H1 (cell line): ENCODE data around the gene NUP155. TPM values are rescaled to one million over a fixed set of nuclear protein-coding genes. Genes with fewer than 3 reads are reported as not detected.

ENCODE experiments used
- CTCF ChIA-PET: fragments of 300-600 bp; sonication (Branson Sonifier 250); formaldehyde crosslinking; loops from one replicate; lab custom pipeline; 2021; ENCODE audit not compliant: partially characterized antibody; lab: Charles Lee
- POLR2A ChIA-PET: fragments of 300-600 bp; sonication (Branson Sonifier 250); formaldehyde crosslinking; loops from one replicate; lab custom pipeline; 2021; ENCODE audit warnings: inconsistent platforms; ENCODE audit not compliant: partially characterized antibody; lab: Charles Lee
- DNase-seq, 2 experiments: peaks; one replicate each; pipeline versions ENCODE4 v3.0.0 to v3.0.0-alpha.2; 2010 to 2022; ENCODE audit warnings: low spot score in 2 of 2, low read depth in 1 of 2, mixed read lengths in 1 of 2
- FAIRE-seq: peaks from 2 replicates; lab custom pipeline; 2011; peaks lifted over from hg19 to GRCh38; lab: Jason Lieb, UNC
- H2AFZ ChIP-seq: 2 replicates; pipeline ENCODE4 v1.8.1; 2012; ENCODE audit warnings: low read length, inconsistent platforms
- H2AK5ac ChIP-seq: 2 replicates; pipeline ENCODE4 v1.6.1; 2013; ENCODE audit warnings: low read depth, low read length
- H2BK120ac ChIP-seq: replicated peaks from 2 replicates; pipeline ENCODE3; 2013; ENCODE audit warnings: low read depth, low read length, inconsistent platforms
- H2BK12ac ChIP-seq: 2 replicates; pipeline ENCODE4 v1.6.1; 2013; ENCODE audit warnings: low read depth, low read length
- H2BK15ac ChIP-seq: 2 replicates; pipeline ENCODE4 v1.6.1; 2013; ENCODE audit warnings: low read length
- H2BK20ac ChIP-seq: 2 replicates; pipeline ENCODE4 v1.6.1; 2013; ENCODE audit warnings: low read length
- H2BK5ac ChIP-seq: 2 replicates; pipeline ENCODE4 v1.6.1; 2013; ENCODE audit warnings: low read depth, low read length
- H3K14ac ChIP-seq: 2 replicates; pipeline ENCODE4 v1.6.1; 2013; ENCODE audit warnings: inconsistent platforms; ENCODE audit not compliant: insufficient read length
- H3K18ac ChIP-seq: 2 replicates; pipeline ENCODE4 v1.6.1; 2013; ENCODE audit warnings: low read length; ENCODE audit errors: extremely low read depth
- H3K23ac ChIP-seq: 2 replicates; pipeline ENCODE4 v1.6.1; 2013; ENCODE audit warnings: inconsistent platforms; ENCODE audit not compliant: insufficient read length
- H3K23me2 ChIP-seq: 2 replicates; pipeline ENCODE4 v1.6.1; 2013; ENCODE audit warnings: low read depth, low read length
- H3K27ac ChIP-seq: 2 replicates; pipeline ENCODE4 v1.6.1; 2011; ENCODE audit warnings: low read depth, low read length, inconsistent platforms
- H3K27me3 ChIP-seq, 4 experiments: replicated peaks in 1 of 4; 1 replicate in 1 of 4; 2 replicates in 3 of 4; pipeline versions ENCODE4 v1.6.1 to v1.8.1; 2011 to 2013; ENCODE audit warnings: low read length in 3 of 4, mild to moderate bottlenecking in 3 of 4, inconsistent platforms in 2 of 4, mixed read lengths in 2 of 4, moderate library complexity in 1 of 4; ENCODE audit not compliant: control insufficient read depth in 3 of 4, insufficient read depth in 3 of 4; ENCODE audit errors: extremely low read depth in 1 of 4
- H3K36me3 ChIP-seq, 4 experiments: 2 replicates each; pipeline versions ENCODE4 v1.6.1 to v1.8.1; 2011 to 2013; ENCODE audit warnings: mild to moderate bottlenecking in 4 of 4, low read length in 3 of 4, moderate library complexity in 2 of 4, control low read depth in 1 of 4, inconsistent platforms in 1 of 4; ENCODE audit not compliant: insufficient read depth in 4 of 4, control insufficient read depth in 2 of 4
- H3K4ac ChIP-seq: replicated peaks from 2 replicates; pipeline ENCODE3; 2013; ENCODE audit warnings: low read length, low read depth, mixed read lengths, inconsistent platforms; ENCODE audit not compliant: insufficient read length
- H3K4me1 ChIP-seq, 4 experiments: replicated peaks in 1 of 4; 1 replicate in 1 of 4; 2 replicates in 3 of 4; pipeline versions ENCODE4 v1.6.1 to v1.8.1; 2011 to 2013; ENCODE audit warnings: low read length in 3 of 4, inconsistent platforms in 2 of 4, mixed read lengths in 1 of 4; ENCODE audit not compliant: insufficient read depth in 4 of 4, control insufficient read depth in 3 of 4
- H3K4me2 ChIP-seq, 2 experiments: 2 replicates each; pipeline versions ENCODE4 v1.6.1 to v1.8.1; 2011 to 2013; ENCODE audit warnings: low read depth in 2 of 2, low read length in 2 of 2, control low read depth in 1 of 2, inconsistent platforms in 1 of 2, mild to moderate bottlenecking in 1 of 2; ENCODE audit not compliant: insufficient read depth in 1 of 2
- H3K4me3 ChIP-seq, 4 experiments: fragments of 200-600, 300-600 bp in 1 of 4; sonication (generic), shearing (Covaris generic), sonication (Bioruptor Twin) in 1 of 4; 2 replicates each; pipeline versions ENCODE4 v1.5.1 to v1.8.1; 2011 to 2016; ENCODE audit warnings: low read length in 4 of 4, low read depth in 3 of 4, control low read depth in 2 of 4, inconsistent platforms in 2 of 4, mild to moderate bottlenecking in 2 of 4, mixed read lengths in 1 of 4, moderate library complexity in 1 of 4; ENCODE audit not compliant: insufficient read depth in 2 of 4; ENCODE audit errors: extremely low read depth in 1 of 4
- H3K56ac ChIP-seq: replicated peaks from 2 replicates; pipeline ENCODE3; 2013; ENCODE audit warnings: low read depth, mild to moderate bottlenecking, mixed read lengths, low read length, inconsistent platforms; ENCODE audit not compliant: insufficient read length
- H3K79me1 ChIP-seq: 2 replicates; pipeline ENCODE4 v1.6.1; 2013; ENCODE audit warnings: low read depth, low read length, control low read depth
- H3K79me2 ChIP-seq, 2 experiments: 2 replicates each; pipeline versions ENCODE4 v1.6.1 to v1.8.1; 2012 to 2013; ENCODE audit warnings: low read length in 2 of 2, mild to moderate bottlenecking in 2 of 2, inconsistent platforms in 1 of 2; ENCODE audit not compliant: insufficient read depth in 2 of 2, control insufficient read depth in 1 of 2
- H3K9ac ChIP-seq, 4 experiments: replicated peaks in 1 of 4; 1 replicate in 1 of 4; 2 replicates in 3 of 4; pipeline versions ENCODE4 v1.6.1 to v1.8.1; 2011 to 2013; ENCODE audit warnings: low read depth in 3 of 4, low read length in 3 of 4, control low read depth in 2 of 4, mild to moderate bottlenecking in 2 of 4, moderate library complexity in 2 of 4, inconsistent platforms in 1 of 4; ENCODE audit errors: extremely low read depth in 1 of 4
- H3K9me3 ChIP-seq, 2 experiments: 2 replicates each; pipeline versions ENCODE4 v1.6.1 to v1.8.1; 2012 to 2013; ENCODE audit warnings: mild to moderate bottlenecking in 2 of 2, moderate library complexity in 2 of 2, control low read depth in 1 of 2, inconsistent platforms in 1 of 2, low read depth in 1 of 2, low read length in 1 of 2, mixed read lengths in 1 of 2; ENCODE audit not compliant: insufficient read depth in 2 of 2
- H4K20me1 ChIP-seq, 2 experiments: replicated peaks in 1 of 2; 2 replicates each; pipeline versions ENCODE3 to v1.8.1; 2011 to 2013; ENCODE audit warnings: inconsistent platforms in 2 of 2, low read length in 2 of 2, mild to moderate bottlenecking in 1 of 2; ENCODE audit not compliant: insufficient read depth in 2 of 2, control insufficient read depth in 1 of 2
- H4K5ac ChIP-seq: 2 replicates; pipeline ENCODE4 v1.6.1; 2013; ENCODE audit warnings: low read length, low read depth, mixed read lengths, inconsistent platforms; ENCODE audit not compliant: insufficient read length
- H4K8ac ChIP-seq: 2 replicates; pipeline ENCODE4 v1.8.0; 2013; ENCODE audit warnings: mild to moderate bottlenecking, moderate library complexity, low read length, inconsistent platforms; ENCODE audit not compliant: insufficient read depth; ENCODE audit errors: extremely low read depth
- H4K91ac ChIP-seq: replicated peaks from 2 replicates; pipeline ENCODE3; 2013; ENCODE audit warnings: low read length, mixed read lengths, inconsistent platforms; ENCODE audit not compliant: insufficient read length
- KDM4A ChIP-seq: IDR thresholded peaks from one replicate; pipeline ENCODE4 v1.7.1; 2012; ENCODE audit warnings: low read depth, mild to moderate bottlenecking, moderate library complexity, low read length, inconsistent platforms; ENCODE audit not compliant: severe bottlenecking
- SP1 ChIP-seq: IDR thresholded peaks from 2 replicates; pipeline ENCODE4 v1.6.1; 2011; ENCODE audit warnings: low read depth, low read length
- WGBS, 2 experiments: shearing (Covaris generic) in 1 of 2; methylation state at CpG; one replicate each; pipeline versions ENCODE4 v1.1.6 to v1.1.7; 2013 to 2015; ENCODE audit warnings: low lambda C conversion rate in 2 of 2, mixed read lengths in 2 of 2, inconsistent platforms in 1 of 2, low coverage in 1 of 2, missing lambda C conversion rate in 1 of 2; ENCODE audit not compliant: insufficient replicate concordance in 2 of 2, insufficient coverage in 1 of 2, insufficient read length in 1 of 2; ENCODE audit errors: extremely low coverage in 1 of 2, missing lambda C conversion rate in 1 of 2; 5-methylcytosine and 5-hydroxymethylcytosine counted together
- polyA plus RNA-seq, 7 experiments: library from polyadenylated mRNA; depleted of rRNA in 3 of 7; stranded (reverse) in 5 of 7; unstranded in 2 of 7; fragments of >200 nt in 5 of 7; fragments of 200-250 nt in 2 of 7; gene quantifications; 1 replicate in 5 of 7; 2 replicates in 1 of 7; 4 replicates in 1 of 7; pipeline versions ENCODE4 v1.2.1 to v1.2.3, GENCODE V29; 2011 to 2013; ENCODE audit warnings: missing spikeins in 2 of 7, mixed read lengths in 2 of 7
- total RNA-seq: library from RNA; stranded (reverse); fragmentation: NEBNext Ultra II Directional; extraction: Animal tissue kit (Norgen Biotek cat#: 25700); gene quantifications from 2 replicates; pipeline ENCODE4 v1.2.1, GENCODE V29; 2021

NUP155 gene
- total and polyA plus RNA-seq, 2 of the 8 experiments (the other 6 are each of a cell fraction or from before 2014, with no cell fraction given), result 27.1 to 91.6 TPM

GRCh38 chr5:37255774-37256358, 115.0 kb downstream of the NUP155 start:
- Histone ChIP-seq H2BK120ac (no peak overlapping the region), H3K79me1 (no peaks in the 10 kb centered on the region), H3K4me3 (no peak overlapping the region), H3K4me2 (no peak overlapping the region), H3K23ac (no peak overlapping the region), H2BK15ac (no peak overlapping the region), H3K36me3 (no peaks in the 10 kb centered on the region), H3K9ac (no peak overlapping the region), H3K9me3 (no peaks in the 10 kb centered on the region; a peak in 1 of 4 replicates), H3K27ac (no peak overlapping the region), H3K4me1 (no peaks in the 10 kb centered on the region), H3K56ac (no peak overlapping the region), H4K5ac (no peak overlapping the region), H3K18ac (no peak overlapping the region), H4K91ac (no peak overlapping the region), H2AK5ac (no peak overlapping the region), H3K27me3 (no peaks in the 10 kb centered on the region), H3K79me2 (no peaks in the 10 kb centered on the region), H3K14ac (no peak overlapping the region), H2BK12ac (no peak overlapping the region), H2BK20ac (no peak overlapping the region), H4K8ac (no peak overlapping the region), H3K23me2 (no peaks in the 10 kb centered on the region), H3K4ac (no peak overlapping the region), H2AFZ (no peak overlapping the region), H4K20me1 (no peaks in the 10 kb centered on the region), H2BK5ac (no peak overlapping the region)
- ChIA-PET POLR2A (no interaction called here), CTCF (no interaction called here)
- FAIRE-seq, result no peak
- 84% methylated on average over 4 of the region's 4 CpGs; no CpG with 5 or more reads in 1 of the 2 experiments for WGBS, 2 experiments
- no peak for DNase-seq
- TF ChIP-seq SP1 (no peak), KDM4A (no peak)
